GM23338 (cell line): ENCODE results near the gene OPTN. TPM values are rescaled to one million over a fixed set of nuclear protein-coding genes. Genes with fewer than 3 reads are reported as not detected.

Source experiments
- ATAC-seq: fragments of 200-7000 bp; cut with Tn5 transposase; 3 replicates; pipeline ENCODE4 v1.9.1; 2020
- DNase-seq: peaks from one replicate; pipeline ENCODE4 v3.0.0-alpha.2; 2015; ENCODE audit warnings: low spot score
- H2AFZ ChIP-seq: fragments of 200-600 bp; sonication (generic); 2 replicates; pipeline ENCODE4 v1.8.0; 2016; ENCODE audit warnings: antibody characterized with exemption, mild to moderate bottlenecking, moderate library complexity
- H3F3A ChIP-seq: fragments of 200-600 bp; sonication (generic); replicated peaks from 2 replicates; pipeline ENCODE4 v1.8.0; 2017; ENCODE audit warnings: antibody characterized with exemption, mixed run types, low read depth
- H3K27ac ChIP-seq: fragments of 200-600 bp; sonication (generic); 2 replicates; pipeline ENCODE4 v1.6.1; 2016; ENCODE audit warnings: low read depth
- H3K27me3 ChIP-seq: fragments of 200-600 bp; sonication (generic); 2 replicates; pipeline ENCODE4 v1.8.0; 2016; ENCODE audit warnings: mild to moderate bottlenecking, mixed run types, moderate library complexity; ENCODE audit not compliant: insufficient read depth
- H3K36me3 ChIP-seq: fragments of 200-600 bp; sonication (generic); 2 replicates; pipeline ENCODE4 v1.8.0; 2016; ENCODE audit warnings: mild to moderate bottlenecking; ENCODE audit not compliant: insufficient read depth
- H3K4me1 ChIP-seq: fragments of 200-600 bp; sonication (generic); 2 replicates; pipeline ENCODE4 v1.8.0; 2016; ENCODE audit warnings: mild to moderate bottlenecking, moderate library complexity; ENCODE audit not compliant: insufficient read depth
- H3K4me2 ChIP-seq: fragments of 200-600 bp; sonication (generic); 2 replicates; pipeline ENCODE4 v1.7.1; 2017; ENCODE audit warnings: mixed run types
- H3K4me3 ChIP-seq: fragments of 200-600 bp; sonication (generic); 2 replicates; pipeline ENCODE4 v1.6.1; 2016; ENCODE audit warnings: mixed run types
- H3K79me2 ChIP-seq: fragments of 200-600 bp; sonication (generic); replicated peaks from 2 replicates; pipeline ENCODE4 v1.8.0; 2017; ENCODE audit warnings: mild to moderate bottlenecking; ENCODE audit not compliant: insufficient read depth
- H3K9me2 ChIP-seq: fragments of 200-600 bp; sonication (generic); 2 replicates; pipeline ENCODE4 v1.8.0; 2017; ENCODE audit not compliant: insufficient read depth
- H4K20me1 ChIP-seq: fragments of 200-600 bp; sonication (generic); replicated peaks from 2 replicates; pipeline ENCODE4 v1.8.0; 2017; ENCODE audit warnings: mild to moderate bottlenecking; ENCODE audit not compliant: insufficient read depth
- H3K27ac Mint-ChIP-seq: 2 replicates; pipeline ENCODE4 v1.8.0; 2020; ENCODE audit warnings: inconsistent platforms, mild to moderate bottlenecking, moderate library complexity, mixed read lengths
- H3K27me3 Mint-ChIP-seq: 3 replicates; pipeline ENCODE4 v1.8.0; 2022; ENCODE audit warnings: low read depth, mild to moderate bottlenecking, moderate library complexity, mixed read lengths, inconsistent platforms; ENCODE audit not compliant: insufficient read depth, poor library complexity
- H3K36me3 Mint-ChIP-seq: 3 replicates; pipeline ENCODE4 v1.8.0; 2021; ENCODE audit warnings: low read depth, mild to moderate bottlenecking, inconsistent platforms, moderate library complexity, mixed read lengths
- H3K4me1 Mint-ChIP-seq: 3 replicates; pipeline ENCODE4 v1.8.0; 2020; ENCODE audit warnings: mild to moderate bottlenecking, inconsistent platforms, mixed read lengths
- H3K4me3 Mint-ChIP-seq: 3 replicates; pipeline ENCODE4 v1.8.0; 2021; ENCODE audit warnings: moderate library complexity, mild to moderate bottlenecking, inconsistent platforms, mixed read lengths
- H3K9me3 Mint-ChIP-seq: 3 replicates; pipeline ENCODE4 v1.8.0; 2020; ENCODE audit warnings: moderate library complexity, mild to moderate bottlenecking, inconsistent platforms, mixed read lengths
- CREB1 ChIP-seq: fragments of 250-450 bp; sonication (Bioruptor Pico); IDR thresholded peaks from 2 replicates; pipeline ENCODE4 v1.5.0; 2020; ENCODE audit warnings: low read depth, mild to moderate bottlenecking, moderate library complexity
- CTCF ChIP-seq, 2 experiments: fragments of 200-600 bp in 1 of 2; sonication (generic) in 1 of 2; conservative IDR thresholded peaks; 2 replicates each; pipeline versions ENCODE4 v1.5.1 to v1.6.1; 2016 to 2017; ENCODE audit warnings: antibody characterized with exemption in 2 of 2, low read depth in 2 of 2, mild to moderate bottlenecking in 2 of 2, moderate library complexity in 1 of 2
- JUNB ChIP-seq: IDR thresholded peaks from one replicate; pipeline ENCODE4 v1.6.1; 2016; ENCODE audit warnings: antibody characterized with exemption; ENCODE audit not compliant: unreplicated experiment
- NANOG ChIP-seq: IDR thresholded peaks from 2 replicates; pipeline ENCODE4 v1.6.1; 2016; ENCODE audit warnings: antibody characterized with exemption, borderline replicate concordance
- ZNF331 ChIP-seq: fragments of 250-450 bp; sonication (Bioruptor Pico); IDR thresholded peaks from 2 replicates; pipeline ENCODE4 v1.5.0; 2020; ENCODE audit warnings: low read depth, mild to moderate bottlenecking, moderate library complexity
- polyA plus RNA-seq: library from polyadenylated mRNA; unstranded; fragments of >200 nt; fragmentation: Nextera tagmentation; extraction: Ambion mirVana; gene quantifications from 2 replicates; pipeline ENCODE4 v1.2.1, GENCODE V29; 2016
- total RNA-seq: library from RNA; depleted of rRNA; stranded (reverse); fragments of >200 nt; shearing (Covaris generic); gene quantifications from 2 replicates; pipeline ENCODE4 v1.2.3, GENCODE V29; 2014
- TF ChIP-seq, protein P1 (sequence below): fragments of 250-450 bp; sonication (Bioruptor Pico); IDR thresholded peaks from 2 replicates; pipeline ENCODE4 v1.5.0; 2020; ENCODE audit warnings: mild to moderate bottlenecking, moderate library complexity

The OPTN gene
- total and polyA plus RNA-seq, 2 experiments from 2014 or later: 6.0 to 13.0 TPM

DNA sequence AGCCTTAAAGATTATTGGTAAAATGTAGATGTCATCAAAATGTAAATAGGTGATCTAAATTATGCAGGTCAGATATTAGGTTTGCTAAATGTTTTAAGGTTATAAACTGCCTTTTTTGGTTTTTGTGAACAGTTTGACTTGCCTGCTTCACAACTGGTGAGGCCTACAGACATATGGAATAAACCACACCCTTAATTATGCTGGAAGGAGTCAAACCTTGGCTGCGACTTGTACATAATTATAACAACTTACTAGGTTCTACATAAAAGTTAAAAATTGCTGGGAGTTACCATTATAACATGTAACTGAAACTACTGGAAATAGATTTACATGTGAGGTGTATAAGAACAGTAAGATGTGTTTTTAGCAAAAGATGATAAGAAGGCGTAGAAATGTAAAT, 31.5 kb upstream of the OPTN start (continued):
- TF ChIP-seq, protein P1, sequence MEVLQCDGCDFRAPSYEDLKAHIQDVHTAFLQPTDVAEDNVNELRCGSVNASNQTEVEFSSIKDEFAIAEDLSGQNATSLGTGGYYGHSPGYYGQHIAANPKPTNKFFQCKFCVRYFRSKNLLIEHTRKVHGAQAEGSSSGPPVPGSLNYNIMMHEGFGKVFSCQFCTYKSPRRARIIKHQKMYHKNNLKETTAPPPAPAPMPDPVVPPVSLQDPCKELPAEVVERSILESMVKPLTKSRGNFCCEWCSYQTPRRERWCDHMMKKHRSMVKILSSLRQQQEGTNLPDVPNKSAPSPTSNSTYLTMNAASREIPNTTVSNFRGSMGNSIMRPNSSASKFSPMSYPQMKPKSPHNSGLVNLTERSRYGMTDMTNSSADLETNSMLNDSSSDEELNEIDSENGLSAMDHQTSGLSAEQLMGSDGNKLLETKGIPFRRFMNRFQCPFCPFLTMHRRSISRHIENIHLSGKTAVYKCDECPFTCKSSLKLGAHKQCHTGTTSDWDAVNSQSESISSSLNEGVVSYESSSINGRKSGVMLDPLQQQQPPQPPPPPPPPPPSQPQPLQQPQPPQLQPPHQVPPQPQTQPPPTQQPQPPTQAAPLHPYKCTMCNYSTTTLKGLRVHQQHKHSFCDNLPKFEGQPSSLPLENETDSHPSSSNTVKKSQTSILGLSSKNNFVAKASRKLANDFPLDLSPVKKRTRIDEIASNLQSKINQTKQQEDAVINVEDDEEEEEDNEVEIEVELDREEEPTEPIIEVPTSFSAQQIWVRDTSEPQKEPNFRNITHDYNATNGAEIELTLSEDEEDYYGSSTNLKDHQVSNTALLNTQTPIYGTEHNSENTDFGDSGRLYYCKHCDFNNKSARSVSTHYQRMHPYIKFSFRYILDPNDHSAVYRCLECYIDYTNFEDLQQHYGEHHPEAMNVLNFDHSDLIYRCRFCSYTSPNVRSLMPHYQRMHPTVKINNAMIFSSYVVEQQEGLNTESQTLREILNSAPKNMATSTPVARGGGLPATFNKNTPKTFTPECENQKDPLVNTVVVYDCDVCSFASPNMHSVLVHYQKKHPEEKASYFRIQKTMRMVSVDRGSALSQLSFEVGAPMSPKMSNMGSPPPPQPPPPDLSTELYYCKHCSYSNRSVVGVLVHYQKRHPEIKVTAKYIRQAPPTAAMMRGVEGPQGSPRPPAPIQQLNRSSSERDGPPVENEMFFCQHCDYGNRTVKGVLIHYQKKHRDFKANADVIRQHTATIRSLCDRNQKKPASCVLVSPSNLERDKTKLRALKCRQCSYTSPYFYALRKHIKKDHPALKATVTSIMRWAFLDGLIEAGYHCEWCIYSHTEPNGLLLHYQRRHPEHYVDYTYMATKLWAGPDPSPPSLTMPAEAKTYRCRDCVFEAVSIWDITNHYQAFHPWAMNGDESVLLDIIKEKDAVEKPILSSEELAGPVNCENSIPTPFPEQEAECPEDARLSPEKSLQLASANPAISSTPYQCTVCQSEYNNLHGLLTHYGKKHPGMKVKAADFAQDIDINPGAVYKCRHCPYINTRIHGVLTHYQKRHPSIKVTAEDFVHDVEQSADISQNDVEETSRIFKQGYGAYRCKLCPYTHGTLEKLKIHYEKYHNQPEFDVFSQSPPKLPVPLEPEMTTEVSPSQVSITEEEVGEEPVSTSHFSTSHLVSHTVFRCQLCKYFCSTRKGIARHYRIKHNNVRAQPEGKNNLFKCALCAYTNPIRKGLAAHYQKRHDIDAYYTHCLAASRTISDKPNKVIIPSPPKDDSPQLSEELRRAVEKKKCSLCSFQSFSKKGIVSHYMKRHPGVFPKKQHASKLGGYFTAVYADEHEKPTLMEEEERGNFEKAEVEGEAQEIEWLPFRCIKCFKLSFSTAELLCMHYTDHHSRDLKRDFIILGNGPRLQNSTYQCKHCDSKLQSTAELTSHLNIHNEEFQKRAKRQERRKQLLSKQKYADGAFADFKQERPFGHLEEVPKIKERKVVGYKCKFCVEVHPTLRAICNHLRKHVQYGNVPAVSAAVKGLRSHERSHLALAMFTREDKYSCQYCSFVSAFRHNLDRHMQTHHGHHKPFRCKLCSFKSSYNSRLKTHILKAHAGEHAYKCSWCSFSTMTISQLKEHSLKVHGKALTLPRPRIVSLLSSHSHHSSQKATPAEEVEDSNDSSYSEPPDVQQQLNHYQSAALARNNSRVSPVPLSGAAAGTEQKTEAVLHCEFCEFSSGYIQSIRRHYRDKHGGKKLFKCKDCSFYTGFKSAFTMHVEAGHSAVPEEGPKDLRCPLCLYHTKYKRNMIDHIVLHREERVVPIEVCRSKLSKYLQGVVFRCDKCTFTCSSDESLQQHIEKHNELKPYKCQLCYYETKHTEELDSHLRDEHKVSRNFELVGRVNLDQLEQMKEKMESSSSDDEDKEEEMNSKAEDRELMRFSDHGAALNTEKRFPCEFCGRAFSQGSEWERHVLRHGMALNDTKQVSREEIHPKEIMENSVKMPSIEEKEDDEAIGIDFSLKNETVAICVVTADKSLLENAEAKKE (CRISPR knock-in tag): no peak
- no peak for TF ChIP-seq ZNF331

- Mint-ChIP-seq H3K27ac (no peak overlapping the region), H3K9me3 (peaks cover 33% of the 10 kb centered on the region), H3K4me3 (no peak overlapping the region), H3K27me3 (no peaks in the 10 kb centered on the region), H3K4me1 (no peaks in the 10 kb centered on the region), H3K36me3 (peaks cover 12% of the 10 kb centered on the region; the same call in 2 of the 3 replicates)
- Histone ChIP-seq H3K27ac (no peak overlapping the region), H3K4me2 (no peak overlapping the region), H4K20me1 (no peaks in the 10 kb centered on the region), H3K36me3 (no peaks in the 10 kb centered on the region; the same call in 1 of the 2 replicates), H3K79me2 (no peaks in the 10 kb centered on the region), H3K4me3 (no peak overlapping the region), H3K4me1 (no peaks in the 10 kb centered on the region), H3F3A (no peaks in the 10 kb centered on the region), H2AFZ (no peak overlapping the region), H3K9me2 (peaks cover 3% of the 10 kb centered on the region; the same call in 1 of the 2 replicates), H3K27me3 (no peaks in the 10 kb centered on the region)
- no peak for DNase-seq
- no peak for ATAC-seq
- no peak for TF ChIP-seq CTCF (conservative IDR thresholded peaks at IDR 0.05; ENCODE audit: low read depth in 2 of 2)
- TF ChIP-seq ZNF331: no peak
- no peak for TF ChIP-seq CREB1
- no peak for TF ChIP-seq NANOG
- TF ChIP-seq JUNB: no peak
- TF ChIP-seq, protein P1 (CRISPR knock-in tag): no peak
Observed at GRCh38 chr10:13072339-13072738, 27.6 kb upstream of the OPTN start.
